ENCODE data around the gene ZNF391. TPM values are rescaled to one million over a fixed set of nuclear protein-coding genes. Genes with fewer than 3 reads are reported as not detected.

Gene ZNF391
- total RNA-seq, 1 donor from 2014 or later, result 2.4 TPM

GRCh38 chr6:27383011-27383410 lies 5.5 kb upstream of the ZNF391 start:
- H3K4me1 Mint-ChIP-seq (ENCODE audit: unreplicated experiment), result peaks cover 2% of the 10 kb centered on the region
- peaks cover 16% of the 10 kb centered on the region for H3K27me3 Mint-ChIP-seq (ENCODE audit: unreplicated experiment)
- TF ChIP-seq, protein P1, sequence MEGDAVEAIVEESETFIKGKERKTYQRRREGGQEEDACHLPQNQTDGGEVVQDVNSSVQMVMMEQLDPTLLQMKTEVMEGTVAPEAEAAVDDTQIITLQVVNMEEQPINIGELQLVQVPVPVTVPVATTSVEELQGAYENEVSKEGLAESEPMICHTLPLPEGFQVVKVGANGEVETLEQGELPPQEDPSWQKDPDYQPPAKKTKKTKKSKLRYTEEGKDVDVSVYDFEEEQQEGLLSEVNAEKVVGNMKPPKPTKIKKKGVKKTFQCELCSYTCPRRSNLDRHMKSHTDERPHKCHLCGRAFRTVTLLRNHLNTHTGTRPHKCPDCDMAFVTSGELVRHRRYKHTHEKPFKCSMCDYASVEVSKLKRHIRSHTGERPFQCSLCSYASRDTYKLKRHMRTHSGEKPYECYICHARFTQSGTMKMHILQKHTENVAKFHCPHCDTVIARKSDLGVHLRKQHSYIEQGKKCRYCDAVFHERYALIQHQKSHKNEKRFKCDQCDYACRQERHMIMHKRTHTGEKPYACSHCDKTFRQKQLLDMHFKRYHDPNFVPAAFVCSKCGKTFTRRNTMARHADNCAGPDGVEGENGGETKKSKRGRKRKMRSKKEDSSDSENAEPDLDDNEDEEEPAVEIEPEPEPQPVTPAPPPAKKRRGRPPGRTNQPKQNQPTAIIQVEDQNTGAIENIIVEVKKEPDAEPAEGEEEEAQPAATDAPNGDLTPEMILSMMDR (IDR thresholded peaks at IDR 0.05), result no peak
- H3K4me3 Mint-ChIP-seq (ENCODE audit: unreplicated experiment), result no peak overlapping the region
- H3K27ac Mint-ChIP-seq (ENCODE audit: unreplicated experiment), result no peak overlapping the region
- H3K9me3 Mint-ChIP-seq (ENCODE audit: unreplicated experiment), result peaks cover 21% of the 10 kb centered on the region
- H3K36me3 Mint-ChIP-seq (ENCODE audit: unreplicated experiment), result no peaks in the 10 kb centered on the region
- no peak for DNase-seq (ENCODE audit: extremely low spot score, unreplicated experiment)

GRCh38 chr6:27383481-27383880 lies 5.1 kb upstream of the ZNF391 start:
- H3K27me3 Mint-ChIP-seq (ENCODE audit: unreplicated experiment), result peaks cover 16% of the 10 kb centered on the region
- DNase-seq (ENCODE audit: extremely low spot score, unreplicated experiment), result no peak
- no peaks in the 10 kb centered on the region for H3K36me3 Mint-ChIP-seq (ENCODE audit: unreplicated experiment)
- no peak overlapping the region for H3K27ac Mint-ChIP-seq (ENCODE audit: unreplicated experiment)
- H3K4me1 Mint-ChIP-seq (ENCODE audit: unreplicated experiment), result peaks cover 7% of the 10 kb centered on the region
- TF ChIP-seq, protein P1 (IDR thresholded peaks at IDR 0.05), result no peak
- no peak overlapping the region for H3K4me3 Mint-ChIP-seq (ENCODE audit: unreplicated experiment)
- peaks cover 21% of the 10 kb centered on the region for H3K9me3 Mint-ChIP-seq (ENCODE audit: unreplicated experiment)

DNA sequence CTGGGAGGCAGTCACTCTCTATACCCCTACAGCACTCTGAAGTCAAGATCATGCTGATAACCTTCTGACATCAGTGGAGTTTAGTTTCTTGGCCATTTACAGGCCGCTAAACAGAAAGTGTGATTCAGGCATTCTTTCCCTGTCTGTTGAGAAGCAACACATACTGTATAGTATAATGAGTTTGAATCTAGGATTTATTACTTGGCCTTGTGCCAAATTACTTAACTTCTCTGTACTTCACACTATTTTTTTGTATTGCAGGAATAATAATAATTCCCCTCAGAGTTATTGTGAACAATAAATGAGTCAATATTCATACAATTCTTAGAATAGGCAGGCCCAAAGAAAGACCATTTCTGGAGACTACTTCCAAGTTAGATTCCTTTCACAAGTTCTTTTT lies 4.1 kb downstream of the ZNF391 start:
- Mint-ChIP-seq H3K27me3 (ENCODE audit: unreplicated experiment) (no peaks in the 10 kb centered on the region), H3K4me1 (ENCODE audit: unreplicated experiment) (peaks cover 13% of the 10 kb centered on the region), H3K36me3 (ENCODE audit: unreplicated experiment) (peaks cover 11% of the 10 kb centered on the region), H3K27ac (ENCODE audit: unreplicated experiment) (no peak overlapping the region), H3K9me3 (ENCODE audit: unreplicated experiment) (peaks cover 26% of the 10 kb centered on the region), H3K4me3 (ENCODE audit: unreplicated experiment) (no peak overlapping the region)
- TF ChIP-seq, protein P1 (IDR thresholded peaks at IDR 0.05), result no peak
- DNase-seq (ENCODE audit: extremely low spot score, unreplicated experiment), result no peak

GRCh38 chr6:27394073-27394472 lies 5.5 kb downstream of the ZNF391 start:
- Mint-ChIP-seq H3K4me1 (ENCODE audit: unreplicated experiment) (peaks cover 3% of the 10 kb centered on the region), H3K4me3 (ENCODE audit: unreplicated experiment) (no peak overlapping the region), H3K36me3 (ENCODE audit: unreplicated experiment) (peaks cover 17% of the 10 kb centered on the region), H3K27ac (ENCODE audit: unreplicated experiment) (no peak overlapping the region), H3K9me3 (ENCODE audit: unreplicated experiment) (peaks cover 31% of the 10 kb centered on the region), H3K27me3 (ENCODE audit: unreplicated experiment) (no peaks in the 10 kb centered on the region)
- TF ChIP-seq, protein P1 (IDR thresholded peaks at IDR 0.05), result no peak
- DNase-seq (ENCODE audit: extremely low spot score, unreplicated experiment), result no peak

DNA sequence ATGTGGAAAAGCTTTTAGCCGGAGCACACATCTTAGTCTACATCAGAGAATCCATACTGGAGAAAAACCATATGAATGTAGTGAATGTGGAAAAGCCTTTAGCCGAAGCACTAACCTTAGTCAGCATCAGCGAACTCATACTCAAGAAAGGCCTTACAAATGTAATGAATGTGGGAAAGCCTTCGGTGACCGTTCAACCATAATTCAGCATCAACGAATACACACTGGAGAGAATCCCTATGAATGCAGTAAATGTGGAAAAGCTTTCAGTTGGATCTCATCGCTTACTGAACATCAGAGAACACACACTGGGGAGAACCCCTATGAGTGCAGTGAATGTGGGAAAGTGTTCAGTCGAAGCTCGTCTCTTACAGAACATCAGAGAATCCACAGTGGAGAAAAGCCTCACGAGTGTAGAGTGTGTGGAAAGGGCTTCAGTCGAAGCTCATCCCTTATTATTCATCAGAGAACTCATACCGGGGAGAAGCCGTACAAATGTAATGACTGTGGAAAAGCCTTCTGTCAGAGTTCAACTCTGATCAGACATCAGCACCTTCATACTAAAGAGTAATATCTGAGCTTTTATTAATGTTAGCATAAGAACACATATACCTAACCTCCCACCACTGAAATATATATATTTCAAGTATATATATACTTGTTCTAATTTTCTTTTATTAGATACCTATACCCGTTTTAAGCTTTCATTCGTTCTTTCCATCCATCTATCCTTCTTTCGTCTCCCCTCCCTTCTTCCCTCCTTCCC lies 12.5 kb downstream of the ZNF391 start:
- Mint-ChIP-seq H3K36me3 (ENCODE audit: unreplicated experiment) (peaks cover 36% of the 10 kb centered on the region), H3K9me3 (ENCODE audit: unreplicated experiment) (peaks cover 54% of the 10 kb centered on the region), H3K27ac (ENCODE audit: unreplicated experiment) (no peak overlapping the region), H3K4me3 (ENCODE audit: unreplicated experiment) (no peak overlapping the region), H3K4me1 (ENCODE audit: unreplicated experiment) (no peaks in the 10 kb centered on the region), H3K27me3 (ENCODE audit: unreplicated experiment) (no peaks in the 10 kb centered on the region)
- DNase-seq (ENCODE audit: extremely low spot score, unreplicated experiment), result no peak
- TF ChIP-seq, protein P1 (IDR thresholded peaks at IDR 0.05), result no peak

Data from osteocyte (in vitro differentiated cells).